DMS114 treated with DMSO at 0.1 percent for 48 hours (cell line): ENCODE results near the gene ZNF500.

ENCODE experiments used
- DNase-seq: peaks from one replicate; lab custom pipeline; 2025; ENCODE audit not compliant: unreplicated experiment; lab: John Stamatoyannopoulos, UW

ZNF500 gene

DNA sequence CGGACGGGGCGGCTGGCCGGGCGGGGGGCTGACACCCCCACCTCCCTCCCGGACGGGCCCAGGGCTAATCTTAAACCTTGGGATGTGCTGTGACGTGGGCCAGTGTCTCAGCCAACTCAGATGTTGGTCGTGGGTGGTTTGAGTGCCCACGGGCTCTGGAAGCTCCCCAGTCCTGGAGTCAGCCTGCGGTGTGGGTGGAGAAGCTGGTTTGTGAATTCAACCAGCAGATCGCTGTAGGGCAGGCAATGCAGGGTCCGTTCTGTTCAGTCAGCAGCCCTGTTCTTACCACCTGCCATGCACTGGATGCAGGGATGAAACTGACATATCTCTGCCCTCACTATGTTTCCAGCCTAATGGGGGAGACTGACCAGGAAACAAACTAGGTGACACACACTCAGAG is 8.0 kb upstream of the ZNF500 start:
- no peak for DNase-seq

DNA sequence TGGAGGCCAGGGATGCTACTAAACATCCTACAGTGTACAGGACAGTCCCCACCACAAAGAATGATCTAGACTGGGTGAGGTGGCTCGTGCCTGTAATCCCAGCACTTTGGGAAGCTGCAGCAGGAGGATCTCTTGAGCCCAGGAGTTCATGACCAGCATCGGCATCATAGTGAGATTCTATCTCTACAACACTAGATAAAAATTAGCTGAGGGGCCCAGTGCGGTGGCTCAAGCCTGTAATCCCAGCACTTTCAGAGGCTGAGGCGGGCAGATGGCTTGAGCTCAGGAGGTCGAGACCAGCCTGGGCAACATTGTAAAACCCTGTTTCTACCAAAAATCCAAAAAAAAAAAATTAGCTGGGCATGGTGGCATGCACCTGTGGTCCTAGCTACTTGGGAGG is 5.4 kb upstream of the ZNF500 start:
- DNase-seq = no peak

DNA sequence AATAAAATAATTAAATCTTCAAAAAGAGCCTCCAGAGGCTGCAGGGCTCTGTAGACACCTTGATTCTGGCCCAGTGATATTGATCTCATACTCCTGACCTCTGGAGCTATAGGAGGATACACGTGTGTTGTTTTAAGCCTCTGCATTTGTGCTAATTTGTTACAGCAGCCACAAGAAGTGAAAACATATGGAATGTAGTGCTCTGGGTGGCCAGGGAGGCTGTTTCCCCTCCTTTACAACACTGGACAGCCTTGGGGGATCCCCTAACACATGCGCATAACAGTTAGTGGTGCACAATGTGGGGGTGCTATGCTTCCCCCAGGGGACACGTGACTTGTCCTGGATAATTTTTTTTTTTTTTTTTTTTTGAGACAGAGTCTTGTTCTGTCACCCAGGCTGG is 4.7 kb upstream of the ZNF500 start:
- no peak for DNase-seq

DNA sequence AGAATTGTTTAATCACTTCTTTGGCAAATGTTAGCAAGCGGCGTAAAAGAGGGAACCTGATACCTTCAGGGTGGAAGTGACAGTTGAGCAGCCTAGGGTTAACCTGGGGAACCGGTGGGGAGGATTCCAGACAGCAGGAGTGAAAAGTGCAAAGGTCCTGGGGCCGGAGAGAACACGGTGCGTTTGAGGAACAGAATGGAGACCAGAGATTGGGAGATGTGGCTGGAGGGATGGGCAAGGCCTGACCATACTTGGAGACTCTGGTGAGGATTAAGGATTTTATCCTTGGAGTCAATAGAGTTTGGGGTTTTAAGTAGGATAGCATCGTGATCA is 2.3 kb upstream of the ZNF500 start:
- no peak for DNase-seq

DNA sequence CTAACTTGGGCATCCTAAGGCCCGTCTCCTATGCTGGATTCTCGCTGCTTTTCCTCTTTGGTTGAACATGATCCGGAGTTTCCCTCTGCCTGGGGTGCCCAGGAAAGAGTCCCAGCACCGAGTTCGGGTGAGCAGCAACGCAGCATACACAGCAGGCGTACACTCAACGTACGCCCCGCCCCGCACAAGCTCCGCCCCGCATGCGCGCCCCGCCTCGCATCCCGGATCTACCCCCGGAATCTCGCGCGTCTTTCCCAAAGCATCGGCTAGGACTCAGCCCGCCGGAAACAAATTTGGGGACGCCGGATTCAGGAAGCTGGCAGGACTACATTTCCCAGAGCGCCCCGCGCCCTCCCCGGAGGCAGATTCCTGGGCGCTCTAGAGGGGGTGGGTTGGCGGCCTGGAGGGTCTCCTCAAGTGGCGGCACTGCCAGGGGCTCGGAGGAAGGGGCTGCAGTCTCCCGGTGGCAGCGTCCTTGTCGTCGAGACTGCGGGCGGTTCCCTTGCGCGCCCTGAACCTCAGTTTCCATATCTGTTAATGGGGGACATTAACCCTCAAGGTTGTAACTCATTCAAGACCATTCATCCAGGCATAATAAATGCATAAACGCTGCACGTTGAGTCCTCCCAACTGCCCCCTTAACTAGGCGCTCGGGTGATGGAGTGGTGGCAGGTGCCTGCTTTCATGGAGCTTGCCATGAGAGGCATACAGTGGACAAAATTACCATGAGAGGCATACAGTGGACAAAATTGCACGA is 1.8 kb upstream of the ZNF500 start:
- peak; percentile 91 for DNase-seq

DNA sequence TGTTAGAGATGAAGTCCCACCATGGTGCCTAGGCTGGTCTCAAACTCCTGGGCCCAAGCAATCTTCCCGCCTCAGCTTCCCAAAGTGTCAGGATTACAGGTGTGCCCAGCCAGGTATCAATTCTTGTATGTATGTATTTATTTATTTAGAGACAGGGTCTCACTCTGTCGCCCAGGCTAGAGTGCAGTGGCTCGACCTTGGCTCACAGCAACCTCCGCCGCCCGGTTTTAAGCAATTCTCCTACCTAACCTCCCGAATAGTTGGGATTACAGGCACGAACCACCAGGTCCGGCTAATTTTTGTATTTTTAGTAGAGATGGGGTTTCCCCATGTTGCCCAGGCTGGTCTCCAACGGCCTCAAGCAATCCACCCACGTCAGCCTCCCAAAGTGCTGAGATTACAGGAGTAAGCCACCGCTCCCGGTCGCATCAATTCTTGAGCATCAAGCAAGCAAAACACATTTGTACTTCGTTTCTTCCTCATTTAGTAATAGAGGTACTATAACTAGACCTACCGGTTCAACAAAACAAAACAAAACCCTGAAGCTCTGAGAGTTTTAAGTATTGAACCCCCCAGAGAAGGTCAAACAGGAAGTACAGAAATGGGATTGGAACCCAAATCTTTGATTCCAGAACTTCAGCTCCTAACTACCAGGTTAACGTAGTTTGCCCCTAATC is 1.0 kb upstream of the ZNF500 start:
- peak; percentile 36 for DNase-seq

DNA sequence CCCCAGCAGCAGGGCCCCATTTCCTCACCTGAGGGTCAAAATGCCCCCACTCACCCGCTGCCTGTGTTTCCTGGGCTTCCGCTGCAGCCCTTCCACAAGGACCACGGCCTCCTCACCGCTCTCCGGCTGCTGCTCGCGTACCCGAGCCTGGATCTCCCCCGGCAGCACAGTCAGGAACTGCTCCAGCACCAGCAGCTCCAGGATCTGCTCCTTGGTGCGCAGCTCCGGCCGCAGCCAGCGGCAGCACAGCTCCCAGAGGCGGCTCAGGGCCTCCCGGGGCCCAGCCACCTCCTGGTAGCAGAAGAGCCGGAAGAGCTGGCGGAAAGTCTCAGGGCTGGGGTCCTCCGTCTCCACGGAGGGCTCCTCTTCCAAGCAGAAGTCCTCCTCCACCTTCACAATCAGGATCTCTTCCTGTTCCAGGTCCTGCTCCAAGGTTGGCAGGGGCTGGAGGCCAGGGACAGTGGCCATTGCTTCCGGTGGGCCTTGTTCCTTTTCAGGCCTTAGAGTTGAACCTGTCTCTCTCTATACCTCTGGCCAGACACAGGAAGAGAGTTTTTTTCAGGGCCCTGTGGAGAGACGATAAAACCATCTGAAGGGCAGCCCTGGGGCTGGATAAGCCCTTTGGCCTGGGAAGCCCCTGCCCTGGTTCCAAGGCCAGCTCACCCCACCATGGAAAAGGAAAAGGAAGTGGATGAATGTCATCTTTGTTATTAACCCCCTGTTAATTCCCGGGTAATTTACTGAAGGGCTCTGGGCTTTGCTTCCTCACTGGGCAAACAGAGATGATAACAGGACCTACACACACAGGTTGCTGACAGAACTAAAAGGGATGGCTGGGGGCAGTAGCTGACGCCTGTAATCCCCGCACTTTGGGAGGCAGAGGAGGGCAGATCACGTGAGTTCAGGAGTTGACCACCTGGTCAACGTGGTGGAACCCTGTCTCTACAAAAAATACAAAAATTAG is 1.2 kb downstream of the ZNF500 start:
- no peak for DNase-seq

DNA sequence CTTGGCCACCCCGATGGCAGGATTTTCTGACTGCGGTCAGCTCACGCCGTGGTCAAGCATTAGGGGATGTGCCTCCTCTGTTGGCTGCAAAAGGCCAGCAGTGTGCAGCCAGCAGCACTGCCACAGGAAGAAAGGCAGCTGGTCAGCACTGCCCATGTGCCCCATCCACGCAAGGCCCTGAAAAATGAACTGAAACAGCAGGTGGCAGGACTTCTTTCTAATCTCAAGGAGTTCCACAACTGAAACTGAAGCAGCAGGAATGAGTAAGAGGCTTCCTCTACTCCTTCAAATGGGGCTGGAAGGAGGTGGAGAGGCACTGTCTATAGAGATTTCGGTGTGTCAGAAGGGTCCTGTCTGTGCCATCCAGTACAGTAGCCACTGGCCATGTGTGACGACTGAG is 3.2 kb downstream of the ZNF500 start:
- no peak for DNase-seq

DNA sequence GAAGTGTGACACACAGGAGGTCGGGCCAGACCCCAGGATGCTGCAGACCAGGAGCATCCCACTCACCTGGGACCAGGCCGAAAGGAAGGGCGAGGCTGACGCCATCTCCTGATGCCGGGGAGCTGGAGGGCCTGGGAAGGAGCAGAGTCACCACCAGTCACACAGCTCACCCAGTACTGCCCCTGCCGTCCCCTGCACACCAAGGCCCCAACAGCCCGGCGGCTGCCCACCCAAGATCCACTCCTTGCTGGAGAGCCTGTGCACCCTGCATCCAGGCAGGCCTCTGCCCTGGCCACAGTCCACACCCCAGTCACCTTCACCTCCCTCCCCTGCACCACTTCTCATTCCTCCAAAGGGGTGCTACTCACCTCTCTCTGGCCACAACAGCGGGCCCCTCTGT is 4.8 kb downstream of the ZNF500 start:
- DNase-seq = no peak

DNA sequence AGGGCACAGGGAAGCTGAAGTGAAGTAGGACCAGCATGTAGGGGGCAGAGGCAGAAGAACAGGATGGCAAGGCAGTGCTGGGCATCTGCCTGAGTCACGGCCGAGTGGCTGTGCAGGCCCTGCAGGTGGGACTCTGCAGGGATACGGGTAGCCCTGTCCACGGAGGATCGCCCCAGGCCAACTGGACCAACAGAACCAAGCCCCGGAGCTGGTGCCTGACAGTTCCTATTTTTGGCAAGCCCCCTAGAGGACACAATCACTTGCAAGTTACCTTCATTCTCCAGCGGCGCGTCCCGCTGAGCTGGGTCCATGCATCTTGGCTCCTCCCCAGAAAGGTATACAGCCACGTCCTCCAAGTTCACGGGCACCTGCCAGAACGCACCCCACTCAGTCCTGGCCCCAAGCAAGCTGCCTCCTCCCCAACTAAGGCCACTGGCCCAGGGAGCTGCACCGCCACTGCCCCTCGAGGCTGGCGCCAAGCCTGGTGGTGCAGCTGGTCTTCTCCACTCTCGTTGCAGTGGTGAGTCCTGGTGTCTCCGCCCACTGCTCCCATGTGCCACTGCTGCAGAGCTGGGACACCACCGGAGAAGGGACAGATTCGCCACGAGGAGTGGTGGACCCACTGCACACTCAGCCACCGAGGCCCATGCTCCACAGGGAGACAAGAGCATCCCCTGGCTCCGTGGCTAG is 6.6 kb downstream of the ZNF500 start:
- no peak for DNase-seq

DNA sequence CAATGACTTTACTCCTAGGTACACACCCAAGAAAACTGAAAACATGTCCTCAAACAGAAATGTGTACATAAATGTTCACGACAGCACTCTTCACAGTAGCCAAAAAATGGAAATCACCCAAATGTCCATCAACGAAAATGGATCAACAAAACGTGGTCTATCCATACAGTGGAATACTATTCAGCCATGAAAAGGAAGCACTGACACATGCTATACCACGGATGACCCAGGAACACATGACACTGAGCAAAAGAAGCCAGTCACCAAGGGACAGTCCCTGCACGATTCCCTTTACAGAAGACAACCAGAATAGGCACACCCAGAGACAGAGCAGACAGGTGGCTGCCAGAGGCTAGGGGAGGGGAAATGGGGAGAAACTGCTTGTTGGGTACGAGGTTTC is 11.3 kb downstream of the ZNF500 start:
- DNase-seq = no peak

DNA sequence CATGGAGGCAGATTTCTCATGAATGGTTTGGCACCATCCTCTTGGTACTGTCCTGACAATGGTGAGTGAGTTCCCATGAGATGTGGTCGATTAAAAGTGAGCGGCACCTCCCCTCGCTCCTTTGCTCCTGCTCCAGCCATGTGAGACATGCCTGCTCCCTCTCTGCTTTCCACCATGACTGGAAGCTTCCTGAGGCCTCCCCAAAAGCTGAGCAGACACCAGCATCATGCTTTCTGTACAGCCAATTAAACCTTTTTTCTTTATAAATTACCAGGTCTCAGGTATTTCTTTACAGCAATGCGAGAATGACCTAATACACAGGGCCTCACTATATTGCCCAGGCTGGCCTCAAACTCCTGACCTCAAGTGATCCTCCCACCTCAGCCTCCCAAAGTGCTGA is 12.1 kb downstream of the ZNF500 start:
- no peak for DNase-seq

DNA sequence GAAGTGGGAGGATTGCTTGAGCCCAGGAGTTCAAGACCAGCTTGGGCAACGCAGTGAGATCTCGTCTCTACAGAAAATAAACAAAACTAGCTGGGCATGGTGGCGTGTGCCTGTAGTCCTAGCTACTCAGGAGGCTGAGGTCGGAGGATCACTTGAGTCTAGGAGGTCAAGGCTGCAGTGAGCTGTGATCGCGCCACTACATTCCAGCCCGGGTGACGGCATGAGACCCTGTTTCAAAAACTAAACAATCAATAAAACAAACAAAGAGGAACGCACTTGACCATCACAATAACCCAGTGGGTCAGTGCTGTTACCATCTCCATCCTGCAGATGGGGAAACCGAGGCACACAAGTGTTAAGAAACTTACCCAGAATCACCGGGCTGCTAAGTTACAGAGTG is 13.7 kb downstream of the ZNF500 start:
- no peak for DNase-seq

DNA sequence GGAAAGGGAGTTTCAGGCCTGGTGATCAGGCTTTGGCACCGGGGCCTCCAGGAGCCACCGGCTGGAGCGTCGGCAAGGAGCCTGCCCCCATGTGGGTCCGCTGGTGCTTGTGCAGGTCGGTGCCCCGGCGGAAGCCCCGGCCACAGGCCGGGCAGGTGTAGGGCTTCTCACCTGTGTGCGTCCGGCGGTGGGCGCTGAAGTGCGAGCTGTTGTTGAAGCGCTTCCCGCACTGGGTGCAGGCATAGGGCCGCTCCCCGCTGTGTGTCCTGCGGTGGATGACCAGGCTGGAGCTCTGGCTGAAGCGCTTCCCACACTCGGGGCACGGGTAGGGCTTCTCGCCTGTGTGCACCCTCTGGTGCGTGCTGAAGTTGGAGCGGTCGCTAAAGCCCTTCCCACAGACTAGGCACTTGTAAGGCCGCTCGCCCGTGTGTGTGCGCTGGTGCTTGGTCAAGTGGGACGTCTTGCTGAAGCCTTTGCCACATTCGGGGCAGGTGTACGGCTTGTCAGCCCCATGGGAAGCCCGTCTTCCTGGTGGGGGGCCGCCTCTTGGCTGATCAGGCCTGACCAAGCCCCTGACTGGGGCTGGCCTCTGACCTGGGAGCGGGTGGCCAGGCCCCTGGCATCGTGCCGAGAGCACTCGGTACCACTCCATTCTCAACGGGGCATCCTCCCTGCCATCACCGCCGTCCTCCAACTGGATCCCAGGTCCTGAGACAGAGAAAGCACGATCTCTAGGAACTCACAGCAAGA is 14.4 kb downstream of the ZNF500 start:
- DNase-seq = no peak

DNA sequence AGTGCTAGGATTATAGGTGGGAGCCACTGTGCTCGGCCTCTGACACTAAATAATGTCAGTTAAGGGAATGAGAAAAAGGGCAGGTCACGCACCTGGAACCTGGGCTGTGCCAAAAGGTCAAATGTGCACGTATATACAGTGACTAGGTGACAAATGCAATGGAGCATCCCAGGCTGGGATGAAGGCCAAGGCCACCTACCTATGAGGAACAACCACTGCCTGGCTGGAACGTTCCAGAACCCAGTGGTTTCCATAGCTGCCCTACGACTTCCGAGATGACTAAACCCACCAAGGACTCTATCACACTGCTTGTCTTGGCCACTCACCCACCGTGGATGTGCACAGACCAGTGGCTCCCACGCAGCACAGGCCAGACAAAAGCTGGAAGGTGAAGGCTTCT is 16.1 kb downstream of the ZNF500 start:
- DNase-seq = no peak

DNA sequence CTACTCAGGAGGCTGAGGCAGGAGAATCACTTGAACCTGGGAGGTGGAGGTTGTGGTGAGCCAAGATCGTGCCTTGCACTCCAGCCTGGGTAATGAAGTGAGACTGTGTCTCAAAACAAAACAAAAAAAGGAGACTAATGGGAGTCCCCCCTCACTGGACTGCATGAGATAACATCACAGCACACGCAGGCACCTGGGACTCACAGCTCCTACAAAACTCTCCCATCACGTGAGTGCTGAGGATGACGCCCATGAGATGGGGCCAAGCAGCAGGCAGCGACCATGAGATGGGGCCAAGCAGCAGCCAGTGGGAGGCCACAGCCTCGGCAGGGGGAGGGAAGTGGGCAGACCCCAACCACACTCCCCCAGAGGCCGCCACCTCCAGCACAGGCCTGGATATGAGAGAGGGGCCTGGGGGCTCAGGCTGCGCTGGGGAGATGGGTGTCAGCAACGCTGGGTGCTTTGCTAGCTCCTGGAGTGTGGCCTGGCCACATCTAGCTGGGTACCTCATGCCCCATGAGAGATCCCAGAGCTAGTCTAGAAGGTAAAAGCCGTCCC is 17.2 kb downstream of the ZNF500 start:
- no peak for DNase-seq

DNA sequence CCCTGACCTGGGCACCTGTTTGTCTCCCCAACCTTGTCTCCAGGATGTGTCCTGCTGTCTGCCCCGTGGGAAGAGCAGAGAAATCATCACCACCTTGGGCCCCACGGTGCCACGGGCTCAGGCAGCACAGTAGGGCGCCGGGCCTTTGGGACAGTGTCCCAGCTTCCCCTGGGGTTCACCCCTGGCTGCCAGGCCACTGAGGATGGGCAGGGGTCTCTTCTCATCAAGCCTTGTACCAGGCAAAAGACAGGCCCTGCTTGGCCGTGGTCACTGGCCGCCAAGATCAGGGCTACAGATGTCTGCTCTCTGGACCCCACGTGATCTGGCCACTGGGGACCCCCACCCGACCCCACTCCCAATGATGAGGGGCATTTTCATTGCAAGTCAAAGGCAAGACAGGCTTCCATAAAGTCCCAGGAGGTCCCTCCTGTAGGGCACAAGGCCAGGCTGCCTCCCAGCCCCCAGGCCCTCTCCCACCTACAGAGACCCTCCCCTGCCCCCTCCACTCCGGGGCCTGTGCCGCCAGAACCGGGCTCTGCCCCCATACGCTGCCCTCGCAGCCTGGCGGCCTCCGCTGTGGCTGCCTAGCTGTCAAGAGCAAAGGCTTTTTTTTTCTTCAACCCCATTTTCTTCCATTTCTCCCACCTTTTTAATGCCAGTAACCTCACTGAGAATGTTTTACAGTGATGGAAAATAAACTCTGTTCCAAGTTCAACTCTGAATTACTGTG is 18.1 kb downstream of the ZNF500 start:
- no peak for DNase-seq

DNA sequence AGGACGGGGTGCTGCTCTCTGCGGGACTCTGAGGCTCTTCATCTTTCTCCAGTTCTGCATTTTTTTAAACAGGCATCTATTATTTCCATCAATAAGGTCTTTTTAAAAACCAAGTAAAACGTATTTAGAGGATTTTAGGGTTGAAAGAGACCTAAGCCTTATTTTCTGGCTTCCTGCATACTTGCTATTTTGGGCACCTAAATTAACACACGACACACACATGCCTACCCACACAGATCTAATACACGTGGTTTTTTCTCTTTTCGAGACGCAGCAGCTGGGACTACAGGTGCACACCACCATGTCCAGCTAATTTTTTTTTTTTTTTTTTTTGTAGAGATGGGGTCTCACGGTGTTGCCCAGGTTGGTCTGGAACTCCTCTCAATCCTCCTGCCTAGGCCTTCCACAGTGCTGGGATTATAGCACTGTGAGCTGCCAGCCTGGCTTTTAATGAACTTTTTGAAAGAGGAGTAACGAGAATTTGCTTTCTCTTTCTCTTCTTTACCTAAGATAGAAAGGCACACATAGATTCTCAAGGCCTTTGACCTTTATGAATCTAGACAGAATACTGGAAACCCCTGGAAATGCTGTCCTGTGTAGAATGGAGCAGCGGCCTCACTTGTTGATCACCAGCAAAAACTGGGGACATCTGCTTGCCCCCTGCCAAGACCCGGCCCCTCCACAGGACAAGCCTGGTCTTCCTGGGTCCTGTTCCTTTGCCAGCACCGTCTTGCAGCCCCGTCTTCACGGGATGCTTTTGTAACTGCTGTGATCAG is 18.9 kb downstream of the ZNF500 start:
- DNase-seq = no peak
